GM20000 (cell line): ENCODE measurements around the gene PRKAR2B.

Source experiments
- DNase-seq: peaks from one replicate; pipeline ENCODE4 v3.0.0; 2012; ENCODE audit warnings: low spot score
- CTCF ChIP-seq: IDR thresholded peaks from 2 replicates; pipeline ENCODE4 v1.5.1; 2012; ENCODE audit warnings: mild to moderate bottlenecking, control low read depth; ENCODE audit errors: extremely low read depth, missing control alignments

The PRKAR2B gene

GRCh38 chr7:107157091-107157490, 112.6 kb downstream of the PRKAR2B start:
- DNase-seq = no peak
- no peak for TF ChIP-seq CTCF

GRCh38 chr7:107158028-107158427, 113.5 kb downstream of the PRKAR2B start:
- no peak for TF ChIP-seq CTCF
- no peak for DNase-seq

GRCh38 chr7:107160389-107160788, 115.9 kb downstream of the PRKAR2B start:
- TF ChIP-seq CTCF = no peak
- no peak for DNase-seq

- no peak for TF ChIP-seq CTCF
- no peak for DNase-seq
Observed at GRCh38 chr7:107161415-107161814, 116.9 kb downstream of the PRKAR2B start.

- no peak for DNase-seq
- no peak for TF ChIP-seq CTCF
Observed at GRCh38 chr7:107162475-107162874, 118.0 kb downstream of the PRKAR2B start.

- TF ChIP-seq CTCF = no peak
- no peak for DNase-seq
Observed at GRCh38 chr7:107164092-107164491, 119.6 kb downstream of the PRKAR2B start.

GRCh38 chr7:107165341-107165740, 120.8 kb downstream of the PRKAR2B start:
- no peak for DNase-seq
- no peak for TF ChIP-seq CTCF
